ENCODE measurements around the gene CENATAC.

The CENATAC gene

GRCh38 chr11:119012629-119013170 lies 14.8 kb downstream of the CENATAC start:
- TF ChIP-seq, protein P1, sequence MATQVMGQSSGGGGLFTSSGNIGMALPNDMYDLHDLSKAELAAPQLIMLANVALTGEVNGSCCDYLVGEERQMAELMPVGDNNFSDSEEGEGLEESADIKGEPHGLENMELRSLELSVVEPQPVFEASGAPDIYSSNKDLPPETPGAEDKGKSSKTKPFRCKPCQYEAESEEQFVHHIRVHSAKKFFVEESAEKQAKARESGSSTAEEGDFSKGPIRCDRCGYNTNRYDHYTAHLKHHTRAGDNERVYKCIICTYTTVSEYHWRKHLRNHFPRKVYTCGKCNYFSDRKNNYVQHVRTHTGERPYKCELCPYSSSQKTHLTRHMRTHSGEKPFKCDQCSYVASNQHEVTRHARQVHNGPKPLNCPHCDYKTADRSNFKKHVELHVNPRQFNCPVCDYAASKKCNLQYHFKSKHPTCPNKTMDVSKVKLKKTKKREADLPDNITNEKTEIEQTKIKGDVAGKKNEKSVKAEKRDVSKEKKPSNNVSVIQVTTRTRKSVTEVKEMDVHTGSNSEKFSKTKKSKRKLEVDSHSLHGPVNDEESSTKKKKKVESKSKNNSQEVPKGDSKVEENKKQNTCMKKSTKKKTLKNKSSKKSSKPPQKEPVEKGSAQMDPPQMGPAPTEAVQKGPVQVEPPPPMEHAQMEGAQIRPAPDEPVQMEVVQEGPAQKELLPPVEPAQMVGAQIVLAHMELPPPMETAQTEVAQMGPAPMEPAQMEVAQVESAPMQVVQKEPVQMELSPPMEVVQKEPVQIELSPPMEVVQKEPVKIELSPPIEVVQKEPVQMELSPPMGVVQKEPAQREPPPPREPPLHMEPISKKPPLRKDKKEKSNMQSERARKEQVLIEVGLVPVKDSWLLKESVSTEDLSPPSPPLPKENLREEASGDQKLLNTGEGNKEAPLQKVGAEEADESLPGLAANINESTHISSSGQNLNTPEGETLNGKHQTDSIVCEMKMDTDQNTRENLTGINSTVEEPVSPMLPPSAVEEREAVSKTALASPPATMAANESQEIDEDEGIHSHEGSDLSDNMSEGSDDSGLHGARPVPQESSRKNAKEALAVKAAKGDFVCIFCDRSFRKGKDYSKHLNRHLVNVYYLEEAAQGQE (IDR thresholded peaks at IDR 0.05; ENCODE audit: insufficient read depth in 1 of 2, low read depth in 2 of 2, low read length in 2 of 2), result no peak

DNA sequence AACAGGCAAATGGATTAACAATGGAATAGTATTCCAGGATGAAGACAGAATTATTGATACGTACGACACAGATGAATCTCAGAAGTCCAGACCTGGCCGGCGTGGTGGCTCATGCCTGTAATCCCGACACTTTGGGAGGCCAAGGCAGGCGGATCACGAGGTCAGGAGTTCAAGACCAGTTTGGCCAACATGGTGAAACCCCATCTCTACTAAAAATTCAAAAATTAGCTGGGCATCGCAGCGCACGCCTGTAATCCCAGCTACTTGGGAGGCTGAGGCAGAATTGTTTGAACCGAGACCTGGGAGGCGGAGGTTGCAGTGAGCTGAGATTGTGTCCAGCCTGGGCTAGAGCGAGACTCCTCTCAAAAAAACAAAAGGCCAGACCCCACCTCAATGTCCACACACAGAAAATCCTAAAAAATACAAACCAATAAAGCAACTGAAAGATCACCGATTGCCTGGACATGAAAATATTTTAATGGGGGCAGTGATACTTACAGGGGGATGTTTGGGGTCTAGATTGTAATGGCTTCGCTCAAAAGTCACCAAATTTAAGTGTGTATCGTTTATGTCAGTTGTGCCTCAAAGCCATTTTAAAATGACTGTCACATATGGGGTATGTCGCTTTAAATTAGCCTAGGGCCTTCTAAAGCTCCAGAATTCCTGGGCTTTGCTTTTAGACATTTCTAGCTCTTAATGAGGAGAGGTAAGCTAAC lies 16.4 kb downstream of the CENATAC start:
- TF ChIP-seq, protein P1 (IDR thresholded peaks at IDR 0.05; ENCODE audit: insufficient read depth in 1 of 2, low read depth in 2 of 2, low read length in 2 of 2), result no peak
- peak; percentile 69 for TF ChIP-seq POLR2AphosphoS5 (IDR thresholded peaks at IDR 0.05; ENCODE audit: low read depth, low read length)

GRCh38 chr11:119015054-119015611 lies 17.2 kb downstream of the CENATAC start:
- no peak for TF ChIP-seq FOXP2 (optimal IDR thresholded peaks at IDR 0.05; ENCODE audit: borderline replicate concordance, extremely low read depth, extremely low read length, insufficient read depth)
- TF ChIP-seq POLR2AphosphoS5 (IDR thresholded peaks at IDR 0.05; ENCODE audit: low read depth, low read length), result peak; percentile 77

DNA sequence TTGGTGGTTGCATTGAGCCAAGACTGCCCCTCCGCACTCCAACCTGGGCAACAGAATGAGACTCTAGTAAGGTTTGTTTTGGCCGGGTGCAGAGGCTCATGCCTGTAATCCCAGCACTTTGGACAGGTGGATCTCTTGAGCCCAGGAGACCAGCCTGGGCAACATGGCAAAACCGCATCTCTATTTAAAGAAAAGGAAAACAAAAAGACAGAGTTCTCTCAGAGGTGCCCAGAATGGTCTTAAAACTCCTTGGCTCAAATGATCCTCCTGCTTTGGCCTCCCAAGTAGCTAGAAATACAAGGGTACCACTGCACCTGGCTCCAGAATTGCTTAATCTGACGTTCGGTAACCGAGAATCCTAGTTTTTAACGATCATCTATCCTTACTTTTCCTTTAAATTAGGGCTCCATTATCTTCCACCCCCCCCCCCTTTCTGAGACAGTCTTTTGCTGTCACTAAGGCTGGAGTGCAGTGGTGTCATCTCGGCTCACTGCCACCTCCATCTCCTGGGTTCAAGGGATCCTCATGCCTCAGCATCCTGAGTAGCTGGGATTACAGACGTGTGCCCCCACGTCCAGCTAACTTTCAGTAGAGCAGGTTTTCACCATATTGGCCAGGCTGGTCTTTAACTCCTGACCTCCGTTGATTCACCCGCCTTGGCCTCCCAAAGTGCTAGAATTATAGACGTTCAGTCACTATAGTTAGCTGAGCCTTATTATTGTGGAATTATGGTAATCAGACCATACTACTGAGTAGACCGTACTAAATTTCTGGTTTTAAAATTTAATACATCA lies 18.5 kb downstream of the CENATAC start:
- TF ChIP-seq POLR2AphosphoS5 (IDR thresholded peaks at IDR 0.05; ENCODE audit: low read depth, low read length) (peak; percentile 53; the same call in 1 of the 2 replicates), TAF1 (IDR thresholded peaks at IDR 0.05; ENCODE audit: borderline replicate concordance, insufficient read depth, low read length) (no peak)

DNA sequence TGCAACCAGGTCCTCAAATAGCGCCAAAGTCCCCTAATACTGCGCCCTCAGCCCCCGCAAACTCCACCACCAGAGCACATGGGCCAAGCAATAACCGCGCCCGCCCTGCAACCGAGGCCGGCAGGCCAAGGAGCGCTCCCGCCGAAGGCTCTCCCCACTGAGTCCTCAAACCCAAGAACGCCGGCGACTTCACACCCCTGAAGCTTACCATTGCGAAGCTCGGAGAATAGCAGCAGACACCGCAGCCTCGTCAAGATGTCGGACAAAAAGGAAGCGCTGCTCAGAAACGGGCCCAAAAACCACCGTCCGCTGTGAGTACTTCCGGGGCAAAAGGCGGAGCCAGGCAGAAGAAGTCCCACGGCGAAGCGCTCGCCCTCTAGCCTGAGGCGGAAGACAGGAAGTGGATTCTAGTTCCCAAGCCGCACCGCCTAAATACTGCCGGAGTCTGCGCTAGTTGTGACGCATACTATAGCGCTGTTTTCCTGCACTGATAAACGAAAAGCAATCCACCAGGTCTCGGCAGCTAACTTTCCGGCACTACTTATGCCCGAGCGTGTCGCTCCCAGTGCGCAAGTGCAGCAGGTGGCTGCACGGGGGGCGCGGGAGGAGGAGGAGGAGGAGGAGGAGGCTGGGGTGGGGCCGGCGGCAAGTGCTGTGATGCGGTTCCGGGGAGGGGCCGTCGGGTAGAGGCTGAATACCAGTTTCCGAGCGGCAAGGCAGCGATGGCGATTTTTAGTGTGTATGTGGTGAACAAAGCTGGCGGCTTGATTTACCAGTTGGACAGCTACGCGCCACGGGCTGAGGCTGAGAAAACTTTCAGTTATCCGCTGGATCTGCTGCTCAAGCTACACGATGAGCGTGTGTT lies 20.4 kb downstream of the CENATAC start, which contains the start of the genes RPS25 and TRAPPC4:
RPS25 (minus strand) TSS at position 270 of the 865 bp plus-strand sequence; CDS start at position 211, 59 bp downstream.
TRAPPC4 (plus strand) TSS at position 693 of the 865 bp plus-strand sequence; CDS start at position 723, 30 bp downstream.
- TF ChIP-seq, protein P1 (IDR thresholded peaks at IDR 0.05; ENCODE audit: insufficient read depth in 1 of 2, low read depth in 2 of 2, low read length in 2 of 2), result peak in 1 of 2 experiments; percentile 59; a peak in 1 of 4 replicates
- TF ChIP-seq POLR2AphosphoS5 (IDR thresholded peaks at IDR 0.05; ENCODE audit: low read depth, low read length) (peak; percentile 72), TAF1 (IDR thresholded peaks at IDR 0.05; ENCODE audit: borderline replicate concordance, insufficient read depth, low read length) (peak; percentile 96), SIN3A (IDR thresholded peaks at IDR 0.05; ENCODE audit: borderline replicate concordance, insufficient read depth, low read length) (0 out of 2 replicates have a peak, but pooled peaks have one; percentile 25), FOXP2 (optimal IDR thresholded peaks at IDR 0.05; ENCODE audit: borderline replicate concordance, extremely low read depth, extremely low read length, insufficient read depth) (peak; percentile 4)

Data from PFSK-1 (cell line).